GM18868 (cell line): ENCODE data around the gene CIDEB.

ENCODE experiments used
- ATAC-seq: cut with Tn5 transposase; IDR thresholded peaks from one replicate; pipeline ENCODE4 v1.9.1; 2021; ENCODE audit warnings: mild to moderate bottlenecking, moderate library complexity; ENCODE audit not compliant: unreplicated experiment

Gene CIDEB

DNA sequence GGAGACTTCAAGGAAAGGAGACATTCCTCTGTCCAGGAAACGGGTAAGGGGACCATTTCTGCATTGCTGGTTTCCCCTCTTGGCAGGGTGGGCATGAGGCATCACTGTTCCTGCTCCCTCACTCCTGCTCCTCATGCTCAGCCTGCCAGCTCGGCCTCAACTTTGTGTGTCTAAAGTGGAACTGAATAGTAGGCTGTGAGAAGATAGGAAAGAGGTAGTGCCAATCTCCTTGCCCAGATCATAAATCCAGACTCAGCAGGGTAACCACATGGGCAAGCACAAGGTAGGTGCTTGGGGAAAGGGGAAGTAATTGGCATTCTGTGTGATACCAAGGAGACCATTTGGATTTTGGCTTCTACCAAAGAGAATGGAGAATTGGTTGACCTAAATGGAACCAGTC is 6.1 kb upstream of the CIDEB start:
- ATAC-seq, result no peak

DNA sequence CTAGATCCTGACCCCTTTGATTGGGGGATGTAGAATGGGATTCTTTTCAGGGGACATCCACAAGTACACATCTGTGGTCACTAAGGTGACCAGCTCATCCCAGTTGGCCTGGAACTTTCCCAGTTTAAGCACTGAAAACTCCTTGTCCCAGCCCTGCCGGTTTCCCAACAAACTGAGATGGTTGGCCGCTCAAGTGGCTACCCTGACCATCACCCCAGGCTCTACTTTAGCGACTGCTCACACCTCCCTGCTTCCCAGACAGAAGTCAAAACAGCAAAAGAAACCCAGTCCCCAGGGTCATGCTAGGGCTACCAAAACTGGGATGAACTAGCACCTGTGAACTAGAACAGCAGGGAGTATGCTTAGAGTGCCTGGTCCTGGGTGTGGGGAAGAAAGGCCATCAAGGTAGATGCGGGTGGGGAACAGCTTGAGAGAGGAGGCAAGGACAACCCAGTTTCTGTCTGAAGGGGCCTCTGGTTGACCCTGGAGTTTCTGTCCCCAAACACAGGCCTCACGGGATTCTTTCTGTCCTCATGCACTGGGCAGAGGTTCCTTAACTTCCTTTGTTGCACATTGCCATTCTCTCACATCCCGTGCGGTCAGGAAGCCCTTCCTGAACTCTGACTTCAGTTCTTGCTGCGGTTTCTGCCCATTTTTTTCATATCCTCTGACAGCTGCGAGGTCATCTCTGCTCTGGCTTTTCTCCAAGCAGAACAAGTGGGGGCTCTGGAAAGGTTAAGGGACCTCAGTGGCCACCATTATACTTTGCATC is 5.1 kb upstream of the CIDEB start:
- no peak for ATAC-seq

DNA sequence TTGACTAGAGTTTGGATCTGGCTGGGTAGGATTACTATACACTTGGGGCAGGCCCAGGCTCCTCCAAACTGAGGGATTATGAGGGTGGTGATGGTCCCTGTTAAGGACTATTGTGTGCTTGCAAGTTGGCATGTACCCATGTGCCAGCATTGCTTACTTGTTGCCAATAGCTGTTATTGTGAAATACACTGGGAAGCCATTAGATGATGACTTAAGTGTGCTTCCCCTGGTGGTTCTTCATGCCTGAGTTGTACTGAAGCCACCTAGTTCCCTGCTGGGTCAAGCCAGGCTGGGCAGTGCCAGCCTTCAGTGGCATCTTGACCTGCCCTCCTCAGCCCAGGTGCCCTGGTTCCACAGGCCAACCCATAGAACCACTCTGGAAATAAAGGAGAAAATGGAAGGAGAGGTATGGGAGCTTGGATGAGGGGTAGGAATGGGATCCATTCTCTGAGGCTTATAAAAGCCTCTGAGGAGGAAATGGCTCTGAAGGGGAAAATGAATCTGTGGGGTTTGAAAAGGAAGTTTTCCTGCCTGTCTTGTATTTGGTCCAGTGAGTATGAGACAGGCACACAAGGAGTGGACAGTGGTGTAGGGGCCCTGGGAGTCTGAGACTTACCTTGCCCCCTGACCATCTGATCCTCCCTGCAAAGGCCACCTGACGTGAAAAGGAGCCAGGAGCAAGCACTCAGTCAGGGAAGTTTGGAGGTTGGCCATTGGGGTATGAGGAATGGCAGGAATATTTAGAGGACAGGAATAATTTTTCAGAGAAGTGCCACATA is 4.2 kb upstream of the CIDEB start:
- ATAC-seq, result no peak

DNA sequence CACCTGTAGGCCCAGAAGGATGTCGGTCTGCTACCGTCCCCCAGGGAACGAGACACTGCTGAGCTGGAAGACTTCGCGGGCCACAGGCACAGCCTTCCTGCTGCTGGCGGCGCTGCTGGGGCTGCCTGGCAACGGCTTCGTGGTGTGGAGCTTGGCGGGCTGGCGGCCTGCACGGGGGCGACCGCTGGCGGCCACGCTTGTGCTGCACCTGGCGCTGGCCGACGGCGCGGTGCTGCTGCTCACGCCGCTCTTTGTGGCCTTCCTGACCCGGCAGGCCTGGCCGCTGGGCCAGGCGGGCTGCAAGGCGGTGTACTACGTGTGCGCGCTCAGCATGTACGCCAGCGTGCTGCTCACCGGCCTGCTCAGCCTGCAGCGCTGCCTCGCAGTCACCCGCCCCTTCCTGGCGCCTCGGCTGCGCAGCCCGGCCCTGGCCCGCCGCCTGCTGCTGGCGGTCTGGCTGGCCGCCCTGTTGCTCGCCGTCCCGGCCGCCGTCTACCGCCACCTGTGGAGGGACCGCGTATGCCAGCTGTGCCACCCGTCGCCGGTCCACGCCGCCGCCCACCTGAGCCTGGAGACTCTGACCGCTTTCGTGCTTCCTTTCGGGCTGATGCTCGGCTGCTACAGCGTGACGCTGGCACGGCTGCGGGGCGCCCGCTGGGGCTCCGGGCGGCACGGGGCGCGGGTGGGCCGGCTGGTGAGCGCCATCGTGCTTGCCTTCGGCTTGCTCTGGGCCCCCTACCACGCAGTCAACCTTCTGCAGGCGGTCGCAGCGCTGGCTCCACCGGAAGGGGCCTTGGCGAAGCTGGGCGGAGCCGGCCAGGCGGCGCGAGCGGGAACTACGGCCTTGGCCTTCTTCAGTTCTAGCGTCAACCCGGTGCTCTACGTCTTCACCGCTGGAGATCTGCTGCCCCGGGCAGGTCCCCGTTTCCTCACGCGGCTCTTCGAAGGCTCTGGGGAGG is 3.1 kb upstream of the CIDEB start, which contains the start of gene LTB4R:
TSS of gene LTB4R (plus strand) at position 857 of the 959 bp plus-strand sequence. CDS start 4,150 bp downstream, outside the sequence.
- ATAC-seq, result peak; percentile 67

DNA sequence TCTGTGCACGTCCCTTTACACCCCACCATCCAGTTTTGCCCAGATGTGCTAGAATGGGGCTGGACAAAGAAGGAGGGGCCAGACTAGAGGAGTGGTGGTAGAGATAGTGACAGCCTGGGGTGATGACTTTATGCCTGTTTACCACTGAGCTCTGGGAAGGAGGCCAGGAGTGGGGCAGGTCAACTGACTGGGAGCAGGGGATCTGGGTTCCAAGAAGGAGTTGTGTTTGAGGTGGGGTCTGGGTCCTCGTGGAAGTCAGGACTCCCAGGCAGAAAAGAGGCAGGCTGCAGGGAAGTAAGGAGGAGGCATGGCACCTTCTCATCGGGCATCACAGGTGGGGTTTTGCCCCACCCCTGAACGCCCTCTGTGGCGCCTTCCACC is 2.5 kb upstream of the CIDEB start:
- ATAC-seq, result no peak

DNA sequence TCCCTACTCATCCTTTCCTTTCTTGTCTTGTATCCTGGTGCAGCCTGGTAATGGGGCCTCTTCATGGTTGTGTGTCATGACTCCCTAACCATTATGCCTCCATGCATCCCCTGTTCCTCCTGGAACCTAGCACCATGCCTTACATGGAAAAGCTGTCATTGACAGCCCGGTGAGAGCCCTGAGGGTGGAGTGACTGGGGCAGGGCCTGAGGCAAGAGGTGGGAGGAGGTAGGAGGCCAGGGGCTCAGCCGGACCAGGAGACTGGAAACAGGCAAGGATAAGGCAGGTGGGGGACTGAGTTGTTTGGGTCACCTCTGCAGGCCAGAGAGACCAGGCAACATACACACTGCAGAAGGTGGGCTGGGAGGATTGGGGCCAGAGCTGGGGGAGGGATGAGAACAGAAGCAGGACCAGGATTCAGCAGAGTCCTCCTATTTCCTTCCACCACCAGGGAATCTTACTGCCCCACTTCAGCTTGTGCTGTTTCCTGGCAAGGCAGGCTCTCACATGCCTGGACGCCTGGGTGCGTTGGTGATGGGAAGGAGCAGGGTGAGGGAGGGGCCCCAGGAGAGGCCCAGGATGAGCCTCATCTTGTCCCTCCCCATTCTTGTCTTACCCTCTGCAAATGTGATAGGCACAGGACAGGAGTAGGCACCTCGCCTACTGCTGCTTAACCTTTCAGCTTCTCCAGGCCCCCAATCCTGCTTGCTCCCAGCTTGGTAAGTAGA is 1.9 kb upstream of the CIDEB start, which contains the start of gene LTB4R2:
TSS of gene LTB4R2 (plus strand) at position 603 of the 727 bp plus-strand sequence. CDS start 525 bp downstream, outside the sequence.
- no peak for ATAC-seq

DNA sequence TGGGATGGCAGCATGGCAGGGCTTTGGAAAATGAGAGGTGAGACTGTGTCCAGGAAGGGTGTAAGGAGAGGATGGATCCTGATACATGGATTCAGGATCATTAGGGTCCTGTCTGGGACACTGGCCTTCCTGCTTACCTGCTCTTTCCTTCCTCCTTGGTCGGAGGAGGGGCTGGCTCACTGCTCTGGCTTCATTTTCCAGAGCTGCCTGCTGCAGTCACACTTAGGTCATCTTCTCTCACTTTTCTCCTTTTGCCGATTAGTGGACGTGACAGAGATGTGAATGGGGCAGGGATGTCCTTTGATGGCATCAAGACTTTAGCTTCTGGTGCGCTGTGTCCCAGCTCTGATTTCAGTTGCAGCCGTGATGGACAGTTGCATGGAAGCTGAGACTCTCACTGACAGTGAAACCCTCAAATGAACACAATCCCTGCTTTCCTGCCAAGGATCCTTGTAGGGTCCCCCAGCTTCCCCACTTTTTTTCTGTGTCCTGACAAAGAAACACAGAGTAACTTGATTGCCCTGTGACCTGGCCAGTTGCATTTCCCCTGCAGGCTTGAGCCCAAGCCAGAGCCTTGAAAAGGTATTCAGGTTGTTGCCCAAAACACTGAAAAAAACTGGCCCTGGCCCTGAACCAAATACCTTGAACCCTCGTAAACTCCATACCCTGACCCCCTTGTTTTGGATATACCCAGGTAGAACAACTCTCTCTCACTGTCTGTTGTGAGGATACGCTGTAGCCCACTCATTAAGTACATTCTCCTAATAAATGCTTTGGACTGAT is 756 bp upstream of the CIDEB start:
- no peak for ATAC-seq

DNA sequence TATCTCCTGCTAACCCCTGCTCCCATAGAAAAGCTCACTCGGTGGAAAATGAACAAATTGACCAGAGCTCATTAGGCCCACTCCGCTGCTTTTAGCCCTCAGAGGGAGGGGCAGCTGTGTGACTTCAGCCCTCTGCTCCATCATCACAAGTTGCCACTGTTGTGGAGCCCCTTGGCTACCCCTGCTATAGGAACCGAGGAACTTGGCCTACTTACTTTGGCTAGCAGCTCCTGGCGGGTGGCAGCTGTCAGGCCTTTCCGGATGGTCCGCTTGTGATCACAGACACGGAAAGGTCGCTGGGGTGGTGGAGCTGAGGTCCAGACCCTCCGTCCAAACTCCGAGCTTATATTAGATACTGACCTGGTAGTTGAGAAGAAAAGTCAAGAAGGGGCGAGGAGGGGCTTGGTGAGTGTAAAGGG is 612 bp downstream of the CIDEB start:
- no peak for ATAC-seq

DNA sequence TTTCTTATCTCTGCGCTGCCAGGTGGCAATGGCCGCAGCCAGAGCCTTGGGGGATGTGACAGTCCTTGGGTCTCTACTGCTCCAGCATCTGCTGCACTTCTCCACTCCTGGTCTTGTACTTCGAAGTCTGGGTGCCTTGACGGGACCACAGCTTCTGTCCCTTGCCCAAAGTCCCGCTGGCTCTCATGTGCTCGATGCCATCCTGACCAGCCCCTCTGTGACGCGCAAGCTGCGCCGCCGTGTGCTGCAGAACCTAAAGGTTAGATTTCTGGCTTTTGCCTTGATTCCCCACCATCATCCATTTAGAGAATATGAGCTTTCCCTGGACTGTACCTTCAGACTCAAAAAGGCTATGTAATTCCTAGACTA is 3.8 kb downstream of the CIDEB start:
- no peak for ATAC-seq

DNA sequence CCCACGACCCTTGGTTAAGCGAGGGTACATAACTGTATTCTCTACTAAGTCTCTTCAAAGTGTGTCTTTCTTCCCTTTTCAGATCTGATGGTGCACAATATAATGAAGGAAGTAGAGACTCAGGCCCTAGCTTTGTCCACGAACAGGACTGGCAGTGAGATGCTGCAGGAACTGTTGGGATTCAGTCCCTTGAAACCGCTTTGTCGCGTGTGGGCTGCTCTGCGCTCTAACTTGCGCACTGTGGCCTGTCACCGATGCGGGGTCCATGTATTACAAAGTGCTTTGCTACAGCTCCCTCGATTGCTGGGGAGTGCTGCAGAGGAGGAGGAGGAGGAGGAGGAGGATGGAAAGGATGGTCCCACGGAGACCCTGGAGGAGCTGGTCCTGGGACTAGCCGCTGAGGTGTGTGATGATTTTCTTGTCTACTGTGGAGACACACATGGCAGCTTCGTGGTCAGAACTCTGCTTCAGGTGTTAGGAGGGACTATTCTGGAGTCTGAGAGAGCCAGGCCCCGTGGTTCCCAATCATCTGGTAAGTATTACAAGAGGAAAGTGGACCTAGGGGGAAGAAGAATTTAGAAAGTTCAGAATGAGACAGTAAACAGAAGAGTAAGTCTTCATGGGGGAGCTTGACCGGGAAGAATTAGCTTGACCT is 7.3 kb downstream of the CIDEB start:
- no peak for ATAC-seq

DNA sequence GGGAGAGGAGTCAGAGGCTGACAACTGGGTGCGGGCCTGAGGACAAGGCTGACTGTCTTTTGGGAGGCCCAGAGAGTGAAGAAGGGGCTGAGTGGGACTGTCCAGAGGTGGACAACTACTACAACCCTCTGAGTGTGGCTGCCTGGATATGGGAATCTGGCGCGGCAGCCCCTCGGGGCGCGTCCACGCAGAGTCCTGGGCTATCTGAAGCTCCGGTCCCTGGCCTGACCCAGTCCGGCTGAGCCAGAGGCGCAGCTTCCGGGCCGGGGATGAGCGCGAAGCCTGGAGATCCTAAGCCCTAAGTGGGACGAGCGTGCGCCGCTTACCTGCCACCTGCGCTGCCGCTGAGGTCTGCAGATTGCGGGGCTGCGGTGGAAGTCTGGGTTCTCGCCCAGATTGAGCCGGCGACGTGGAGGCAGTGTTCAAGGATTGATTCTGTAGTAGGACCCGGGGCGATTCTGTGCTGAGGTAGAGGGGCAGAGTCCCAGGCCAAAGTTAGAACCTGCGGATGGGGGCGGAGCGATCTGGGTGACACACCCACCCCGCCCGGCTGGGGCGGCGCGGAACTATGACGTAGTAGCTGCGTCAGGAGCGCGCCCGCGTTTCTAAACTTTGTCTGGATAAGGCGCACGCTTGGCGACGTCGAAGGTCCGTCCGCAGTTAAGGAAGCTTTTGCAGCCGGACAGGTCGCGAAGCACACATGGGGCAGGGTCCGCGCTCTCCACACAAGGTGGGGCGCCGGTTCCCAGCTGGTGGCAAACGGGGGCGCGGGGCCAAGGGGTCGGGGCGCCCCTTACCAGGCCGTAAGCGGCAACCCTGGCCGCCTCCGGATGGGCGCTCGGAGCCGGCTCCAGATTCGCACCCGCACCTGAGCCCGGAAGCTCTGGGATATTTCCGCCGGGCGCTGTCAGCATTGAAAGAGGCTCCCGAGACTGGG is 8.3 kb downstream of the CIDEB start, which contains the start of the genes DHRS1 and NOP9:
TSS of gene DHRS1 (minus strand) at position 526 of the 937 bp plus-strand sequence. CDS start 674 bp downstream, outside the sequence.
TSS of gene NOP9 (plus strand) at position 596 of the 937 bp plus-strand sequence. CDS start at position 701, 105 bp downstream.
- peak; percentile 63 for ATAC-seq

DNA sequence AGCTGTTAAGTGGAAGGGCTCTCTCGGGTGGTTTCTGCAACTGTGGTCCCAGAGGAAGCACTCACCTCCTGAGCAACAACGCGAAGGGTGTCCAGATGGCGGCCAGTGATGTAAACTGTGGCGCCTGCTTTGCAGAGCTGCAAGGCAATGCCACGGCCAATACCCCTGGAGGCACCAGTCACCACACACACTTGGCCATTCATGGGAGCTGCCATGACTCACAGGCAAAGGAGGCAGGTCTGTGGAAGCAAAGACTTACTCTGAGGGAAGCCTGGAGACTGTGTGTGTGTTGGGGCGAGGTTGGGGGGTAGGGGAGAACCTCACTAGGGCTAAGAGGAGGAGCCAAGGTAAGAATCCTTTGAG is 8.9 kb downstream of the CIDEB start:
- ATAC-seq, result peak; percentile 3

DNA sequence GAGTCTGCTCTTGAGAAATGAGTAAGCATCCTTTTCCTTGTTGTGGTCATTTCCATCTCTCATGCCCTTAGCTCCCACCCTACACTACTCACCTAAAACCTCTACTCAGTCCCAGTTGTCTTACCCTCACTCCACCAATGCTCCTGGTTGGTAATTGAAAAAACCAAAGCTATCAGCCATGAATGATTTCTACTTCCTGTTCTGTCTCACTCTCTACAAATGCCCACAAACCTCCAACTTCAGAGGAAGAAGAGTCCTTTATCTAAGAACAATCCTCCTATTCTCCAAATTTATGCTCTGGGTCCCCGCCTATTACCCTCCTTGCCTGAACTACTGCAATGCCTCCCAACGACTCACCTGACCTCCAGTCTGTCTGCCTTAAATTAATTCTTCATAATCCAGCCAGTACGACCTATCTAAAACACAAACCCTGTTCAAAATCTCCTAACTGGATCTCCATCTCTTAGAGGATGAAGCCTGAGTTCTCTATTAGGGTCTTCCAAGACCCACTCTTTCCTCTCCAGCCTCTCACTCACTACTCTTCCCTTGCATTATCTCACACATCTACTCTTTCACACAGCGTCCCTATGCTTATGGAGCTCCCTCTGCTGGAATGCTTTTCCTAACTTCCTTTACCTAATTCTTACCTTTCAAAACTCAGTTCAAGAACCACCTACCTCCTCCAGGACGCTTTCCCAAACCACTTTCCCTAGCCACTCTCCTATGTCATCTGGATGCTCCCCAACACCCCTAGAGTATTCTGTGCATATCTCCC is 10.4 kb downstream of the CIDEB start:
- peak; percentile 29 for ATAC-seq

DNA sequence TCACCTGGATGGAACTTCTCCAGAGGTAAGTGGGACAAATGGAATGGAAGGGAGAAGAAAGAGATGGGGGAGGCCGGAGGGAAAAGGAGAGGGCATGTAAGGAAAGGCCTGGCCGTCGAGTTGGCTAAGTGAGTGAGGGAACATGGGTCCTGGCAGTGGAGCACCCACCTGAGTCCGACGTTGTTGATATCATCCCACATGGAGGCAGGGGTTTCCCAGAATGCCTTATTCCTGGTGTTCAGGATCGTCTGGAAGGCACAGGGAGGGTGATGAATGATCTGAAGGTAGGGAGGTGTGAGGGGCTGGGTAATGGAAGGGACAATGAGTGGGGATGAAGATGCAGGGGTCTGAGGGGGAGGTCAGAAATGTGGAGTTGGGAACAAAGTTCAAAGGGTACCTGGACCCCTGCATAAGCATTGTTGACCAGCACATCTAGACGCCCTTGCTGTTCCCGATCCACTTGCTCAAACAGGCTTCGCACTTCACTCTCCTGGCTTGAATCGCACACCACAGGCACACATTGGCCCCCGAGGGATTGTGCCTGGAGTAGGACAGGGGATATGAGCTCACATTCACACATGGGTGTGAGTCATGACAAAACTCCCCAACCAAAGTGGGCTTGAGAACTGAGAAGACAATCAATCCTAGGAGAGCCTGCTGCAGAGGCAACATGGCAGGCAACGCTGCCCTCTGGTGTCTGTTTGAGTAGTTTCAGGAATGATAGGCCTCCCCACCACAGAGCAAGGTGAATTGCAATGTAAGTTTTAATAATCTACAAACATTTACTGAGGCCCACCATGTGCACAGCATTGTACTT is 11.2 kb downstream of the CIDEB start:
- ATAC-seq, result peak; percentile 74

DNA sequence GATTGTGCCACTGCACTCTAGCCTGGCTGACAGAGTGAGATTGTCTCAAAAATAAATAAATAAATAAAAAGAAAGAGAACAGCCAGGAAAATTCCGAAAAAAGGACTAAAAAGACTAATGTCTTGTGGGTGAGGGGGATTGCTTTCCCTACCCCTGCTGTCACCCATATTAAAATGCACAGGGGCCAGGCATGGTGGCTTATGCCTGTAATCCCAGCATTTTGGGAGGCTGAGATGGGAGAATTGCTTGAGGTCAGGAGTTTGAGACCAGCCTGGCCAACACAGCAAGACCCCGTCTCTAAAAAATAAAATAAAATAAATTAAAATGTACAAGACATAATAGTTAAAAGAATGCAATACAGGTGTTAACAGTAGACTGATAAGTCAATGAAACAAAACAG is 14.3 kb downstream of the CIDEB start:
- no peak for ATAC-seq
